ENCODE data around the gene GRM7.

Gene GRM7

GRCh38 chr3:6989608-6990291, 128.8 kb downstream of the GRM7 start:
- no peaks in the 10 kb centered on the region for H3K36me3 ChIP-seq (ENCODE audit: control insufficient read depth in 2 of 2, insufficient read depth in 1 of 2, low read length in 2 of 2)
- ChIA-PET CTCF (interaction anchor here (0.7 kb wide), 1 partner anchor 49 kb away, joined by 4 read pairs; no protein-coding TSS in a partner anchor), POLR2A (no interaction called here)
- no peak for TF ChIP-seq ZNF239 (tag by site-specific recombination; IDR thresholded peaks at IDR 0.05)
- TF ChIP-seq ZNF843 (tag by site-specific recombination; IDR thresholded peaks at IDR 0.05) = no peak
- no peak for TF ChIP-seq IKZF3 (tag by site-specific recombination; IDR thresholded peaks at IDR 0.05)
- no peak for TF ChIP-seq ZNF664 (tag by site-specific recombination; IDR thresholded peaks at IDR 0.05)
- no peak for TF ChIP-seq FEZF1 (tag by site-specific recombination; IDR thresholded peaks at IDR 0.05)
- TF ChIP-seq ZNF138 (tag by site-specific recombination; IDR thresholded peaks at IDR 0.05; ENCODE audit: borderline replicate concordance) = no peak
- no peak for TF ChIP-seq ZNF623 (tag by site-specific recombination; IDR thresholded peaks at IDR 0.05)
- no peak for TF ChIP-seq SALL2 (tag by site-specific recombination; IDR thresholded peaks at IDR 0.05; ENCODE audit: borderline replicate concordance)
- no peaks in the 10 kb centered on the region for H3K4me1 ChIP-seq (ENCODE audit: control insufficient read depth, insufficient read depth, low read length)
- H3K27ac ChIP-seq (ENCODE audit: extremely low read depth, low read depth, low read length) = no peak overlapping the region
- H3K9me3 ChIP-seq (ENCODE audit: control insufficient read depth, insufficient read depth, low read depth, low read length) = no peaks in the 10 kb centered on the region
- H3K4me3 ChIP-seq (ENCODE audit: low read depth, low read length) = no peak overlapping the region

DNA sequence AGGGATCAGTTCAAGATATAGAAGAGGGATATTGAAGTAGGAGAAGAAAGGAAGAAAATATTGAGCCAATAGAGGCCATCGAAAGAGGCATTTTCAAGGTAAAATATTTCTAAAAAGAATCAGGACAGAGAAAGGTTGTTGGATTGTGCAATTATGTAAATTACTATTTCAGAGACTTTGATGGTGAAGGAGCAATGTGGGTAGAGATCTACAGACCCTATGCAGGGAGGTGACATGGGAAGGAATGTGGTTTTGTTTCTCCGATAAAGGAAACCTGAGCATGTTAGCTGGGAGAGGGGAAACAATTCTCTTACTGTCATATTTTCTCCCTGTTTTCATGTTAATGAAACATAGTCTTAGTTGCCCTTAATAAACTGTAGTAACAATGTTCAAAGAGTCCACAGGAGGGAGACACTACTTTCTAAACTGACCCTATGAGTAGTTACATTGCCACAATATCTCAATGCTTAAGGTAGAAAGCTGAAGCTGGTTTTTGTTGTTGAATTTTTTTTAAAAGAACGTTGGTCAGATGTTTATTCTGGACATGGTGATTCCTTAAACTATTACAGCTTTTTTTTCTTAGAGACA, 133.3 kb downstream of the GRM7 start:
- CTCF ChIA-PET = interaction anchor here (0.6 to 0.9 kb wide), 2 partner anchors 49 to 1417 kb away, joined by 4 read pairs; no protein-coding TSS in a partner anchor
- Histone ChIP-seq H3K4me1 (ENCODE audit: control insufficient read depth, insufficient read depth, low read length) (no peaks in the 10 kb centered on the region), H3K4me3 (ENCODE audit: low read depth, low read length) (no peak overlapping the region), H3K27ac (ENCODE audit: extremely low read depth, low read depth, low read length) (no peak overlapping the region), H3K9me3 (ENCODE audit: control insufficient read depth, insufficient read depth, low read depth, low read length) (no peaks in the 10 kb centered on the region), H3K36me3 (ENCODE audit: control insufficient read depth in 2 of 2, insufficient read depth in 1 of 2, low read length in 2 of 2) (no peaks in the 10 kb centered on the region)
- no peak for TF ChIP-seq TRIM28 (IDR thresholded peaks at IDR 0.05; ENCODE audit: borderline replicate concordance, low read length)
- no peak for TF ChIP-seq ZIC2 (tag by site-specific recombination; IDR thresholded peaks at IDR 0.05)
- no peak for TF ChIP-seq ZNF404 (tag by site-specific recombination; IDR thresholded peaks at IDR 0.05)
- TF ChIP-seq, protein P1, sequence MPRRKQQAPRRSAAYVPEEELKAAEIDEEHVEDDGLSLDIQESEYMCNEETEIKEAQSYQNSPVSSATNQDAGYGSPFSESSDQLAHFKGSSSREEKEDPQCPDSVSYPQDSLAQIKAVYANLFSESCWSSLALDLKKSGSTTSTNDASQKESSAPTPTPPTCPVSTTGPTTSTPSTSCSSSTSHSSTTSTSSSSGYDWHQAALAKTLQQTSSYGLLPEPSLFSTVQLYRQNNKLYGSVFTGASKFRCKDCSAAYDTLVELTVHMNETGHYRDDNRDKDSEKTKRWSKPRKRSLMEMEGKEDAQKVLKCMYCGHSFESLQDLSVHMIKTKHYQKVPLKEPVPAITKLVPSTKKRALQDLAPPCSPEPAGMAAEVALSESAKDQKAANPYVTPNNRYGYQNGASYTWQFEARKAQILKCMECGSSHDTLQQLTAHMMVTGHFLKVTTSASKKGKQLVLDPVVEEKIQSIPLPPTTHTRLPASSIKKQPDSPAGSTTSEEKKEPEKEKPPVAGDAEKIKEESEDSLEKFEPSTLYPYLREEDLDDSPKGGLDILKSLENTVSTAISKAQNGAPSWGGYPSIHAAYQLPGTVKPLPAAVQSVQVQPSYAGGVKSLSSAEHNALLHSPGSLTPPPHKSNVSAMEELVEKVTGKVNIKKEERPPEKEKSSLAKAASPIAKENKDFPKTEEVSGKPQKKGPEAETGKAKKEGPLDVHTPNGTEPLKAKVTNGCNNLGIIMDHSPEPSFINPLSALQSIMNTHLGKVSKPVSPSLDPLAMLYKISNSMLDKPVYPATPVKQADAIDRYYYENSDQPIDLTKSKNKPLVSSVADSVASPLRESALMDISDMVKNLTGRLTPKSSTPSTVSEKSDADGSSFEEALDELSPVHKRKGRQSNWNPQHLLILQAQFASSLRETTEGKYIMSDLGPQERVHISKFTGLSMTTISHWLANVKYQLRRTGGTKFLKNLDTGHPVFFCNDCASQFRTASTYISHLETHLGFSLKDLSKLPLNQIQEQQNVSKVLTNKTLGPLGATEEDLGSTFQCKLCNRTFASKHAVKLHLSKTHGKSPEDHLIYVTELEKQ (tag by site-specific recombination; IDR thresholded peaks at IDR 0.05; ENCODE audit: borderline replicate concordance) = no peak
- no peak for TF ChIP-seq ZNF514 (tag by site-specific recombination; IDR thresholded peaks at IDR 0.05)
- no peak for TF ChIP-seq ZBTB1 (tag by site-specific recombination; IDR thresholded peaks at IDR 0.05)
- TF ChIP-seq ZNF449 (tag by site-specific recombination; IDR thresholded peaks at IDR 0.05) = no peak
- no peak for TF ChIP-seq ZNF529 (tag by site-specific recombination; IDR thresholded peaks at IDR 0.05; ENCODE audit: insufficient replicate concordance)
- no peak for TF ChIP-seq ZBTB7A (tag by site-specific recombination; IDR thresholded peaks at IDR 0.05; ENCODE audit: low read depth)
- TF ChIP-seq ZNF658 (tag by site-specific recombination; IDR thresholded peaks at IDR 0.05) = no peak
- no peak for TF ChIP-seq ZNF2 (tag by site-specific recombination; IDR thresholded peaks at IDR 0.05)
- TF ChIP-seq ZNF623 (tag by site-specific recombination; IDR thresholded peaks at IDR 0.05) = no peak
- no peak for TF ChIP-seq ZNF239 (tag by site-specific recombination; IDR thresholded peaks at IDR 0.05)
- no peak for TF ChIP-seq ZNF394 (tag by site-specific recombination; IDR thresholded peaks at IDR 0.05; ENCODE audit: borderline replicate concordance)
- no peak for TF ChIP-seq ZSCAN23 (tag by site-specific recombination; IDR thresholded peaks at IDR 0.05)
- TF ChIP-seq, protein P2, sequence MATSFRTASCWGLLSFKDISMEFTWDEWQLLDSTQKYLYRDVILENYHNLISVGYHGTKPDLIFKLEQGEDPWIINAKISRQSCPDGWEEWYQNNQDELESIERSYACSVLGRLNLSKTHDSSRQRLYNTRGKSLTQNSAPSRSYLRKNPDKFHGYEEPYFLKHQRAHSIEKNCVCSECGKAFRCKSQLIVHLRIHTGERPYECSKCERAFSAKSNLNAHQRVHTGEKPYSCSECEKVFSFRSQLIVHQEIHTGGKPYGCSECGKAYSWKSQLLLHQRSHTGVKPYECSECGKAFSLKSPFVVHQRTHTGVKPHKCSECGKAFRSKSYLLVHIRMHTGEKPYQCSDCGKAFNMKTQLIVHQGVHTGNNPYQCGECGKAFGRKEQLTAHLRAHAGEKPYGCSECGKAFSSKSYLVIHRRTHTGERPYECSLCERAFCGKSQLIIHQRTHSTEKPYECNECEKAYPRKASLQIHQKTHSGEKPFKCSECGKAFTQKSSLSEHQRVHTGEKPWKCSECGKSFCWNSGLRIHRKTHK (tag by site-specific recombination; IDR thresholded peaks at IDR 0.05) = no peak
- TF ChIP-seq, protein P3, sequence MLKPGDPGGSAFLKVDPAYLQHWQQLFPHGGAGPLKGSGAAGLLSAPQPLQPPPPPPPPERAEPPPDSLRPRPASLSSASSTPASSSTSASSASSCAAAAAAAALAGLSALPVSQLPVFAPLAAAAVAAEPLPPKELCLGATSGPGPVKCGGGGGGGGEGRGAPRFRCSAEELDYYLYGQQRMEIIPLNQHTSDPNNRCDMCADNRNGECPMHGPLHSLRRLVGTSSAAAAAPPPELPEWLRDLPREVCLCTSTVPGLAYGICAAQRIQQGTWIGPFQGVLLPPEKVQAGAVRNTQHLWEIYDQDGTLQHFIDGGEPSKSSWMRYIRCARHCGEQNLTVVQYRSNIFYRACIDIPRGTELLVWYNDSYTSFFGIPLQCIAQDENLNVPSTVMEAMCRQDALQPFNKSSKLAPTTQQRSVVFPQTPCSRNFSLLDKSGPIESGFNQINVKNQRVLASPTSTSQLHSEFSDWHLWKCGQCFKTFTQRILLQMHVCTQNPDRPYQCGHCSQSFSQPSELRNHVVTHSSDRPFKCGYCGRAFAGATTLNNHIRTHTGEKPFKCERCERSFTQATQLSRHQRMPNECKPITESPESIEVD (tag by site-specific recombination; IDR thresholded peaks at IDR 0.05) = no peak
- TF ChIP-seq ZXDB (tag by site-specific recombination; IDR thresholded peaks at IDR 0.05) = no peak
- TF ChIP-seq ZNF175 (tag by site-specific recombination; IDR thresholded peaks at IDR 0.05) = no peak
- TF ChIP-seq ZBTB17 (tag by site-specific recombination; IDR thresholded peaks at IDR 0.05) = no peak
- POLR2A ChIA-PET = no interaction called here
